ENCODE data around the gene PPP1R3D. TPM values are rescaled to one million over a fixed set of nuclear protein-coding genes. Genes with fewer than 3 reads are reported as not detected.
A peak's percentile ranks its signal among the peaks of the same experiment; 100 is the strongest.

The PPP1R3D gene
- total RNA-seq, 2 experiments from 2014 or later: 4.5 to 5.1 TPM

DNA sequence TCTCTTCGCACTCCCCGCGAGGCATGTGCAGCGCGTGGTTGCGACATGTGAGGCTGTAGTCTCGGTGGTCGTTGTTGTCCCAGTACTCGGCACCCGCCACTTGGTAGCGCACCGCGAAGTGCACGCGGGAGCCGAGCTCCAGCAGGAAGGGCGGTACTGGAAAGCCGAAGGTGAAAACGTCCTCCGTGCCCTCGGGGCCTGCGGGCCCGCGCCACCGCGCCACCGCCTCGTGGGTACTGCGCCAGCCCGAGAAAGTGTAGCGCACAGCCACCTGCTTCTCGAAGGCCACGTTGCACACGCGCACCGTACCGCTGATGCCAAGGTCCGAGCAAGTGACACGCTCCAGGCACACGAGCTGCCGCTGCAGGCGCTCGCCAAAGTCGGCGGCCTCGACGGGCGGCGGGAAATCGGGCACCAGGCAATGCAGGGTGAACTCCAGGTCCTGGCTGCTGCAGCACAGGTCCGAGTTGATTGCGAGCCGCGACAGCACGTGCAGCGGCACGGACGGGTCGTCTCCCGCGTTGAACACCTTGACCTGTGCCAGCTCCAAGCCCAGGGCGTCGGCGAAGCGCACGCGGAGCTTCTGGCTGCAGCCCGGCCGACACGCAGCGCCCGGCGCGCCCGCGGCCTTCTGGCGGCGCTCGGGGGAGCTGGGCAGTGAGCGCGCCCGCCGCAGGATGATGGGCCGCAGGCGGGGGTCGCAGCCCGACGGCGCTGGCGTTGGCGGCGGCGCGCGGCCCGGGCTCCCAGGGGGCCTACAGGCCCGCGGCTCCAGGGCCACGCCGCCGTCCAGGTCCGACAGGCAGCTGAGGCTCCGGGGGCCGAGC, 840 bp downstream of the PPP1R3D start:
- POLR2A ChIA-PET: interaction anchor here (0.6 to 1.7 kb wide), 5 partner anchors 10 to 296 kb away, joined by 3 to 9 read pairs (median 5); no protein-coding TSS in a partner anchor
- intact Hi-C loops (cut with micrococcal nuclease; ENCODE audit: unreplicated experiment): no loop called here
- H3K4me1 ChIP-seq (ENCODE audit: insufficient read depth, low read length, poor library complexity, severe bottlenecking): peaks cover 25% of the 10 kb centered on the region
- H3K36me3 ChIP-seq (ENCODE audit: insufficient read depth, low read length): peaks cover 21% of the 10 kb centered on the region; the same call in 1 of the 2 replicates
- no peak for DNase-seq (ENCODE audit: low spot score)
- no peaks in the 10 kb centered on the region for H3K9me2 ChIP-seq (ENCODE audit: insufficient read depth, low read length)
- H3K4me3 ChIP-seq (ENCODE audit: low read depth, low read length, poor library complexity, severe bottlenecking): peak overlapping the region; percentile 92
- TF ChIP-seq EZH2phosphoT487 (IDR thresholded peaks at IDR 0.05; ENCODE audit: borderline replicate concordance, low read depth, low read length): no peak
- TF ChIP-seq, protein P1, sequence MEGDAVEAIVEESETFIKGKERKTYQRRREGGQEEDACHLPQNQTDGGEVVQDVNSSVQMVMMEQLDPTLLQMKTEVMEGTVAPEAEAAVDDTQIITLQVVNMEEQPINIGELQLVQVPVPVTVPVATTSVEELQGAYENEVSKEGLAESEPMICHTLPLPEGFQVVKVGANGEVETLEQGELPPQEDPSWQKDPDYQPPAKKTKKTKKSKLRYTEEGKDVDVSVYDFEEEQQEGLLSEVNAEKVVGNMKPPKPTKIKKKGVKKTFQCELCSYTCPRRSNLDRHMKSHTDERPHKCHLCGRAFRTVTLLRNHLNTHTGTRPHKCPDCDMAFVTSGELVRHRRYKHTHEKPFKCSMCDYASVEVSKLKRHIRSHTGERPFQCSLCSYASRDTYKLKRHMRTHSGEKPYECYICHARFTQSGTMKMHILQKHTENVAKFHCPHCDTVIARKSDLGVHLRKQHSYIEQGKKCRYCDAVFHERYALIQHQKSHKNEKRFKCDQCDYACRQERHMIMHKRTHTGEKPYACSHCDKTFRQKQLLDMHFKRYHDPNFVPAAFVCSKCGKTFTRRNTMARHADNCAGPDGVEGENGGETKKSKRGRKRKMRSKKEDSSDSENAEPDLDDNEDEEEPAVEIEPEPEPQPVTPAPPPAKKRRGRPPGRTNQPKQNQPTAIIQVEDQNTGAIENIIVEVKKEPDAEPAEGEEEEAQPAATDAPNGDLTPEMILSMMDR (conservative IDR thresholded peaks at IDR 0.05; ENCODE audit: low read length): no peak
- no TSS peak for BruUV-seq (replicated peaks)
- no peaks in the 10 kb centered on the region for H3K9me3 ChIP-seq (ENCODE audit: low read length)
- H3K27ac ChIP-seq (ENCODE audit: low read depth, low read length, poor library complexity, severe bottlenecking): no peak overlapping the region
- peak overlapping the region; percentile 97; the same call in 1 of the 2 replicates for H2AFZ ChIP-seq (ENCODE audit: low read length)
- no peaks in the 10 kb centered on the region; the same call in 1 of the 2 replicates for H4K20me1 ChIP-seq (ENCODE audit: insufficient read depth, low read length)
- peak overlapping the region; percentile 99 for H3K4me2 ChIP-seq (ENCODE audit: low read length)
- CTCF ChIA-PET (ENCODE audit: unreplicated experiment): no interaction called here
- H3K79me2 ChIP-seq (ENCODE audit: insufficient read depth, low read depth, low read length): peaks cover 13% of the 10 kb centered on the region

- H3K27ac ChIP-seq (ENCODE audit: low read depth, low read length, poor library complexity, severe bottlenecking): no peak overlapping the region
- intact Hi-C loops (cut with micrococcal nuclease; ENCODE audit: unreplicated experiment): no loop called here
- H2AFZ ChIP-seq (ENCODE audit: low read length): no peak overlapping the region
- TF ChIP-seq, protein P1 (conservative IDR thresholded peaks at IDR 0.05; ENCODE audit: low read length): no peak
- TF ChIP-seq EZH2phosphoT487 (IDR thresholded peaks at IDR 0.05; ENCODE audit: borderline replicate concordance, low read depth, low read length): no peak
- peak overlapping the region; percentile 20 for H3K4me3 ChIP-seq (ENCODE audit: low read depth, low read length, poor library complexity, severe bottlenecking)
- H3K9me3 ChIP-seq (ENCODE audit: low read length): no peaks in the 10 kb centered on the region
- H4K20me1 ChIP-seq (ENCODE audit: insufficient read depth, low read length): no peaks in the 10 kb centered on the region; the same call in 1 of the 2 replicates
- peak overlapping the region; percentile 99 for H3K4me2 ChIP-seq (ENCODE audit: low read length)
- DNase-seq (ENCODE audit: low spot score): no peak
- H3K4me1 ChIP-seq (ENCODE audit: insufficient read depth, low read length, poor library complexity, severe bottlenecking): peaks cover 25% of the 10 kb centered on the region
- no TSS peak for BruUV-seq (replicated peaks)
- H3K79me2 ChIP-seq (ENCODE audit: insufficient read depth, low read depth, low read length): peaks cover 13% of the 10 kb centered on the region
- POLR2A ChIA-PET: interaction anchor here (0.6 to 0.9 kb wide), 2 partner anchors 33 to 296 kb away, joined by 3 read pairs; no protein-coding TSS in a partner anchor
- peaks cover 15% of the 10 kb centered on the region; the same call in 1 of the 2 replicates for H3K36me3 ChIP-seq (ENCODE audit: insufficient read depth, low read length)
- H3K9me2 ChIP-seq (ENCODE audit: insufficient read depth, low read length): no peaks in the 10 kb centered on the region
- CTCF ChIA-PET (ENCODE audit: unreplicated experiment): no interaction called here
Measured at GRCh38 chr20:59938696-59939051, 1.4 kb downstream of the PPP1R3D start.

- H2AFZ ChIP-seq (ENCODE audit: low read length): no peak overlapping the region
- H4K20me1 ChIP-seq (ENCODE audit: insufficient read depth, low read length): no peaks in the 10 kb centered on the region; the same call in 1 of the 2 replicates
- peaks cover 11% of the 10 kb centered on the region; the same call in 1 of the 2 replicates for H3K36me3 ChIP-seq (ENCODE audit: insufficient read depth, low read length)
- no peak for DNase-seq (ENCODE audit: low spot score)
- H3K27ac ChIP-seq (ENCODE audit: low read depth, low read length, poor library complexity, severe bottlenecking): no peak overlapping the region
- H3K4me3 ChIP-seq (ENCODE audit: low read depth, low read length, poor library complexity, severe bottlenecking): peak overlapping the region; percentile 20
- ChIA-PET CTCF (ENCODE audit: unreplicated experiment) (no interaction called here), POLR2A (interaction anchor here (0.6 to 0.9 kb wide), 2 partner anchors 33 to 297 kb away, joined by 3 read pairs; no protein-coding TSS in a partner anchor)
- H3K79me2 ChIP-seq (ENCODE audit: insufficient read depth, low read depth, low read length): peaks cover 13% of the 10 kb centered on the region
- TF ChIP-seq, protein P1 (conservative IDR thresholded peaks at IDR 0.05; ENCODE audit: low read length): no peak
- TF ChIP-seq EZH2phosphoT487 (IDR thresholded peaks at IDR 0.05; ENCODE audit: borderline replicate concordance, low read depth, low read length): no peak
- peak overlapping the region; percentile 99 for H3K4me2 ChIP-seq (ENCODE audit: low read length)
- H3K9me3 ChIP-seq (ENCODE audit: low read length): no peaks in the 10 kb centered on the region
- peaks cover 25% of the 10 kb centered on the region for H3K4me1 ChIP-seq (ENCODE audit: insufficient read depth, low read length, poor library complexity, severe bottlenecking)
- no TSS peak for BruUV-seq (replicated peaks)
- H3K9me2 ChIP-seq (ENCODE audit: insufficient read depth, low read length): no peaks in the 10 kb centered on the region
- intact Hi-C loops (cut with micrococcal nuclease; ENCODE audit: unreplicated experiment): no loop called here
Measured at GRCh38 chr20:59938221-59938620, 1.9 kb downstream of the PPP1R3D start.
